GM18861 (cell line): ENCODE data around the gene OR2T35.

Experiments used
- ATAC-seq: cut with Tn5 transposase; IDR thresholded peaks from one replicate; pipeline ENCODE4 v1.9.1; 2021; ENCODE audit not compliant: unreplicated experiment

OR2T35 gene

DNA sequence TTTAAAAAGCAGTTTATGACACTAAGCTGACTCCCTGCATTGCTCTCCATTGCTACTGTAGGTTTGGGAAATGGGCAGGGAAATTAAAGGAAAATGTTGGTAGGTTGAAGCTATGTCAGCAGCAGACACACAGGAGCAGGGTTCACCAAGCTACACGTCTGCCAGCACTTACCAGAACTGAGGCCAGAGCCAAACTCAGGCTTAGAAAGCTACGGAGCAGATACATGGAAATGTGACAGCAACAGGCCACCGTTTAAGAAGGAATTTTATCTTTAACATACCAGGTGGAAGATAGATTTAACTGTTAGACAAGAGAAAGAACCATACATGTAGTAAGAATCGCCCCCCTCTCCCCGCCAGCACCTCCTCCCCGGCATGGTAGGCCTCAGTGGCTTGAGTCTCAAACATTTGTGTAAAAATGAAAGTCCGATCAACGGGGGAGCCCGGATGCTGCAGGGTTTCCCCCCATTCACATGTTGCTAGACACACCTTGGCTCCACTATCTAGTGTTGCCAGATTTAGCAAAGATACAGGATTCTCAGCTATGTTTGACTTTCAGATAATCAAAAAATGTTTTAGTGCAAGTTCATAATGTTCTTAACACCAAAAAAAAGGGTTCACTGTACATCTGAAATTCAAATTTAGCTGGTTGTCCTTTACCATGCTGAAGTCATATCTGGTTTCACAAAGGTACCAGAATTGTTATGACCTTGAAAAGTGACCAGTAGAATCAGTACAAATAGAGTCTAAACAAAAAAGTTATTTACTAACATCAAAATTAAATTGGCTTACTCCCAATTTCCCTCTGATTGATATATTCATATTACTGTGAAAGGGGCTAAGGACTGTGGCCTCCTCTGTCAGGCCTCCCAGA, 16.9 kb downstream of the OR2T35 start:
- peak; percentile 93 for ATAC-seq

DNA sequence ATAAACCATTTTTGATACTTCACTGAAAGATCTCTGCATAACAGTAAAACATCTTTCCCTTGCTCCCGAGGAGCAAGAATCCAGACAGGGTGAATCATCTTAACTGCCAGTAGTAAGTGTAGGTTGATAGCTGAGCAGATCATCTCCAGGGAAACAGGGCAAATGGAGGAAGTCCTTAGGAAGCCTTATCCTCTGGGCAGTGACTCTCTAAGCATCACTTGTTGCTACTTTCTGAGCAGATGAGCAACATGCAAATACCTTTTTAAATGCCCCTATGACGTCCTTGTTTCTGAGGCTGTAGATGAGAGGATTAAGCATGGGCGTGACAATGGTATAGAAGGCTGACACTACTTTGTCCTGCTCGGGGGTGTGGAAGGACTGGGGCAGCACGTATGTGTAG, 19.1 kb downstream of the OR2T35 start:
- no peak for ATAC-seq

DNA sequence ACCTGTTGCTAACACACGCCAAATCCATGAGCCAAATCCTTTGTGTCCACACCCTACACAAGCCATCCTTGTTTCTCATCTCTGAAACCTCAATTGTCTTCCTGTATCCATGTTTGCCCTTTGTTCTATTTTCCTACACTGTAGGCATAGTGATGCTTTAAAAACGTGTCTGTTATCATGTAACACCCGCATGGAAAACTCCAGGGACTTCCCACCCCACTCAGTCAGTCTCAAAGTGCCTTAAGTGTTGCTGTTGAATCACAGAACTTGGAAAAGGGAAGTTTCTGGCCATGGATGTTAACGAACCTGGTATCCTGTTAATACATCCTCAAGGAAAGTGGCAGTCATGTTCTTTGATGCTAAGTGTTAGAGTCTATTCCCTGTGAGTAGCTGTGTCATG, 19.9 kb downstream of the OR2T35 start:
- no peak for ATAC-seq

DNA sequence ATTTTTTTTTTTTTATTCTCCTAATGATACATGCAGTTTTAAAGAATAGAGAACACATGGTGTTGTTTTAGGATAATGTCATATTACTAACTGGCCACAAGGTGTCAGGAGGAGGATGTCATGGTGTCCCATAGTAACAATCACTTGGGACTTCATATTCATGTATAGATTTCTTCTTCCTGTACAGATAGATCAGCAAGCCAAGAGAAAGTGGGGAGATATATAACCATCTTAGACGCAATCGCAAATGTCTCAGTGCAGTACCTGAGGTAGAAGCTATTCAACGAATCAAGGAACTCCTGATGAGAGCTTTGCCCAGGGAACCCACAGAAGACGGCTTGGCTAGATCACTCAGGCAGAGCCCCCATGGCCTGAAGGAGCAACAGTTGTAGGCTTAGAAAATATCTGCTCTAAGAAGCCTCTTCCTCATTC, 22.5 kb downstream of the OR2T35 start:
- peak; percentile 97 for ATAC-seq

DNA sequence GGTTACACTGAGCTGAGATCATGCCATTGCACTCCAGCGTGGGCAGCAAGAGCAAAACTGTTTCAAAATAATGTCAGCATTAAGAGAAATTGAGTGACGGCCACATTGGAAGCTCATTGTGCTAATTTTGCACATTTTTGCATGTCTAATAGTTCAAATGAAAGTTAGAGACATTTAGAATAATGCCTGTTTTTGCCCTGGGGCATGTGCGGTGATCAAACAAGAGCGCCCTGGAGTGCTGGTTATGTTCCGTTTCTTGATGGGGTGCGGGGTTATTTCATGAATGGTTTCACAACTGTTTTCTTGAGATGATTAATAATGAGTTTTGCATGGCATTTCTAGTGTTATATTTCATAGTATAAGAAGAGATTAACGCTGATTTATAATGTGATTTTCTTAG, 23.3 kb downstream of the OR2T35 start:
- no peak for ATAC-seq

DNA sequence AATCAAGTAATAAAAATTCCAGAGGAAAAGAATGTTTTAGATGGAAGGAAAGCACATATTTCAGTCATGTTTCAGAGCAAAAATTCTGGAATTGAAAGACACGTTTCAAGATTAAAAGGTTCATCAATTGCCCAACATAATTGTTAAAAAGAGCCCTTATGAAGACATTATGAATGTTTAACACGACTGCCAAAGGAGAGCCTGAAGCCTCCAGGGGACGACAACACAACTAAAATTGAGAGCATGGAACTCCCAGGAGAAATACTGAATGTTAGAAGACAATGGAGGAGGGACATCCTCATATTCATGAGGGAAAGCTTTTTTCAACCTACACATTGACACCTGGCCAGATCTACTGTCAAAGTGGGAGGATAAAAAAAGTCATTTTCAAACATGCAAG, 26.2 kb downstream of the OR2T35 start:
- no peak for ATAC-seq

DNA sequence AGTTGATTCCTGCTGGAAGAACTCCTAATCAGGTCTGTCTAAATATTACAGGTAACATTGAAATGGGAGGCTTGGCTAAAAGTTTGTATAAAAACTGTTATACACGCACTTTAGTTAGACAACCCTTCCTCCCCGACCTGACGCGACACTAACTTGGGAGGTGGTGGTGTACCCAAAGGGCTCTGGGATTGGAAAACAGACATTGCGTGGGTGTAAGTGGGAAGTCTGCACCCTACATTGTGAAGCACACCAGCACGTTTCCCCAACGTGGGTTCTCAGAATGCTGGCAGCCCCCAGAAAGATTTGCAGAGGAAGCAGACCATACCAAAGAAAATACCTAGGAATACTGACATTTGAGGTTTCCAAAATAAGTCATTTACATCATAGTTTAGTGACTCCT, 27.0 kb downstream of the OR2T35 start:
- no peak for ATAC-seq

DNA sequence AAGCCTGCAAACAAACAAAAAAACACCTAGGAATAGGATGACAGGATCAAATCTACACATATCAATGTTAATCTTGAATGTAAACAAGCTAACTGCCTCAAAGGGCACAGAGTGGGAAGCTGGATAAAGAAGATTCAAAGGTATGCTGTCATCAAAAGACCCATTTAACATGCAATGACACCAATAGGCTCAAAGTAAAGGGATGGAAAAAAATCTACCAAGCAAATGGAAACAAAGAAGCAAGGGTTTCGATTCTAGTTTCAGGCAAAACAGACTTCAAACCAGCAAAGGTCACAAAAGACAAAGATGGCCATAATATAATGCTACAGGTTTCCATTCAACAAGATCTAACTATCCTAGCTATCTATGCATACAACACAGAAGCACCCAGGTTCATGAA, 31.3 kb downstream of the OR2T35 start:
- ATAC-seq = no peak

DNA sequence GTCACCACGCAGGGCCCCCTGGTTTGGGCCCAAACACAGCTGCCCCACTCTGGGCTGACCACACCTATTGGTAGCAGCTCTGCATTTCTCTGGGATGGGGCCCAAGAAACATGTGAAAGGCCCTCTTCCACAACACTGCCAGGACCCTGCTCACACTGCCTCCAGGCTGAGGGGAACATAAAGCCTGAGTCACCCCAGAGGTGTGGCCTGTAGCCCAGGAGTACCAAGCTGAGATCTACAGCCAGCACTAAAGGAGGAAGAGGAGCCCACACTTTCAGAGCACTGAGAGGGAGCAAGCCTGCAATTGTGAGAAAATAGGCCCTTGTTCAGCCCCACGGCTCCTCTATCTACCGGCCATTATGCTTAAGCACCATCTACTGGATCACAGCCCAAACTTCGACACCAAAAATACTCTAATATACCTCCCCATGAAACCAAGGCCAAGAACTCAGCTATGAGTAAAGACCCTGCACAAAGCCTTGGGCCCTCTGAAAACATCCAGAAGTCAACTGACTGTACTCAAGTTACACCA, 33.1 kb downstream of the OR2T35 start:
- ATAC-seq = no peak

DNA sequence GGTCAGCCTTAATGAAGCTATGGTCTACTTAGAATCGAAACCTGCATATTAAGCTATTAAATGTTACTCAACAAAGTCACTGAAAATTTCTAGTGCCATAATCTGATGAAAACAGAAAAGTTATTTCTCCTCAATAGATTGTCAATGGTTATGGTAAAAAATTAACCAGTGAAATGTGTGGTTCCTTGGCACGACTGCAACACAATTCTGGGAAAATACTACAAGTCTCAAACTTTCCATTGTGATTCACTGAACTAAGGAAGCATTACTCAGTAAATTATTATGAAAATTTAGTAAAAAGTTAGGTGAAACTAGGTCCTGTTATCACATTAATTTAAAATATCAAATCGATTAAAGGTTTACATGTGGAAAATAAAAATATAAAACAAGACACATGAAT, 34.8 kb downstream of the OR2T35 start:
- ATAC-seq = no peak

DNA sequence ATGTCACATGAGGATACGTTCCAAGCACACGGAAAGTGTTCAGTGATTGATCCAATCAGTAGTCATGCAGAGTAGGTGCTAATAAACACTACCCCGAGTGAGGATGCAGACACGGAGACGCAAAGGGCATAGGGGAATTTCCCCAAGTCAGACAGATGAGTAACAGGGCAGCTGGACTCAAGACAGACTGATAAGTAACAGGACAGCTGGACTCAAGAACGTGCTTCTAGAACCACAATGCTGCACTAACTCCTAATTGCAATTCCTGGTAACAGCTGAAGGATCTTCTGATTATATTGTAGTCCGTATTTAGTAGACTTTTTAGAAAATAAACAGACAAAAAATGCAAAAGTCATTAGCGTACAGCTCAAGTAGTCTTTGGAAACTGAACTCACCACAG, 45.7 kb downstream of the OR2T35 start:
- no peak for ATAC-seq

DNA sequence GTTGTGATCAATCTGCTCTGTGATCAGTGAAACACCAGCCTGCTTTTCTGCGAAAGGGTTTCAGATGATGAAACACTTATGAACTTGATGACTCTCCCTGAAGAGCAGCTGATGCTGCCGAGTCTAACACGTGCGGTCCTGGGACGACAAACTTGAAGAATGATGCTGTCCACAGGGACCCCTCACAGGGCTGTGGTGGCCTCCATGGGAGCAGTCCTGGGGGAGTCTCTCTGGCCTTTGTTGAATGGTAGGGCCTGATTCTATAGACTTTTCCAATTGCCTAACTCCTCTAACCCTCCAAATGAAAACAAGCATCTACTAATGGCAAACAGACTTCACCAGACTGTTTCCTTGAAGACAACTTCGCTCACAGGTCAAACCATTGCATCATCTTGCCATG, 47.5 kb downstream of the OR2T35 start, which contains the start of gene OR2T10:
Gene OR2T10 (minus strand): TSS at position 112 of the 400 bp plus-strand sequence. CDS start 3,932 bp downstream, outside the sequence.
- ATAC-seq = no peak

DNA sequence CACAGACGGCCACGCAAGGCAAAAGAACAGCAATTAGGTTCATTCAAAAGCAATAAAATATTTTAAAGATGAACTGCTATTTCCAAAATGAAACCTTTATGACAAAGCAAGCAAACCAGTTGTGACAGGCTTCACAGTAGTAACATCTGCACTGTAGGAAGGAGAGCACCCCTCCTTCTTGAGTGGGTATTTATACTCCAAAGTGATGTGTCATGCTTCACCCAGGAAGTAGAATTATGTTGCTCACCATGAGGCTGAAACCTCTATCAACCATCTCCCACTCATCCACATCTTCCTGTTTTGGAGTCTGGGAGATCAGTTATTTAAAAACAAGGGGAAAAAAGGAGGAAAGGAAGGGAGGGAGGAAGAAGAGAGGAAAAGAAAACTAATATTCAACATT, 48.5 kb downstream of the OR2T35 start:
- no peak for ATAC-seq

DNA sequence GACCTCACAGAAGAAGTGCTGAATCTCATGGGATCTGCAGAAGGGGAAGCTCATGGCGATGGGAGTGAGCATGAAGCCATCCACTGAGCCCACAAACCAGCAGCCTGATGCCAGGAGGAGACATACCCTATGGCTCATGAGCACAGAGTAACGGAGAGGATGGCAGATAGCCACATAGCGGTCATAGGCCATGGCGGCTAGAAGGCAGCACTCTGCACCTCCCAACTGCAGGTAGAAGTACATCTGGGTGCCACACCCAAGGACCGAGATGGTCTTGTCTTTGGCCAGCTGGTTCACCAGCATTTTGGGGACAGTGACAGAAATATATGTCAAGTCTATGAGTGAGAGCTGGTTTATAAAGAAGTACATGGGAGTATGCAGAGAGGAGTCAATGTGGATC, 51.9 kb downstream of the OR2T35 start:
- ATAC-seq = no peak

DNA sequence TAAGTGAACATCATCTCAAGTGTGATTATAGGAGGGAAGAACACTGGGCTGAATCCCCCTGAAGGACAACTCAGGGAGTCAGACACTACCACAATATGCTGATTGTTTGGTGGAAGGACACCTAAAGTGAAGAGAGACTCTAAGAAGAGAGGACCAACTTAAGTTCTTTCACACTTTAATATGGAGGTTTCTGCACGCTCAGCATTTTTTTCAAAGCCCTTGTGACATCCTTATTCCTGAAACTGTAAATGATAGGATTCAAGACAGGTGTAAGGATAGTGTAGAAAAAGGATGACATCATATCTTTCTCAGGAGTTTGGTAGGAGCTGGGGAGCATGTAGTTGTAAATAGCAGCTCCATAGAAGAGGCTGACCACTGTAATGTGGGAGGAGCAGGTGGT, 52.4 kb downstream of the OR2T35 start:
- ATAC-seq = no peak

DNA sequence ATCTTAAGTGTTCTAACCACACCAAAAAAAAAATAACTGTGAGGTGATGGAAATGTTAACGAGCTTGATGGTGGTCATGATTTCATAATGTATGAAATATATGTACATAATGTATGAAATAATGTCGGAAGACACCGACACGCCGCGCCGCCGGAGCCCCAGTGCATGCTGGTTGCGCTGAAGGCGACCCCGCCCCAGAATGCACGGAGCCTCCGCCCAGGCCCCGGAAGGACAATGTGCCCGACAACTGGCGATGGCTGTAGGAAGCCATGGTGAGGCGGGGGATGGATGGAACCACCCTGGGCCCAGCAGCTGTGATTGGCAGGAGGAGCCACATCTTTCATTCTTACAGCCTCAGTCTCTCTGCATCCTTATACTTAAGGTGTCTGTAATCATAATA, 55.0 kb downstream of the OR2T35 start:
- ATAC-seq = no peak

DNA sequence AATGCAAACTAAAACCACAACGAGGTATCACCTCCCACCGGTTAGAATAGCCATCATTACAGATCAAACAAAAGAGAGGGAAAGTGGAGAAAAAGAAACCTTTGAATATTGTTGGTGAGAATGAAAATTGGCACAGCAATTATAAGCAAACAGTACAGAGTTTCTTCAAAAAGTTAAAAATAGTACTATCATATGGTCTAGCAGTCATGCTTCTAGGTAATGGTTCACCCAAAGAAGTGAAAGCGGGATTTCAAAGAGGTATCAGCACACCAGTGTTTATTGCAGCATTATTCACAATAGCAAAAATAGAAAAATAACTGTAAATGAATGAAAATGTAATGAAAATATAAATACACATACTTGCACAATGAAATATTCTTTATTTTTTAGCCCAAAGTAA, 55.7 kb downstream of the OR2T35 start:
- ATAC-seq = no peak
